ENCODE measurements around the gene AP1B1.
"Not testable (repeated sequence)": the region's sequence is repeated elsewhere in the genome, so short reads cannot be mapped to it uniquely, and the experiment has no call there.

Gene AP1B1

DNA sequence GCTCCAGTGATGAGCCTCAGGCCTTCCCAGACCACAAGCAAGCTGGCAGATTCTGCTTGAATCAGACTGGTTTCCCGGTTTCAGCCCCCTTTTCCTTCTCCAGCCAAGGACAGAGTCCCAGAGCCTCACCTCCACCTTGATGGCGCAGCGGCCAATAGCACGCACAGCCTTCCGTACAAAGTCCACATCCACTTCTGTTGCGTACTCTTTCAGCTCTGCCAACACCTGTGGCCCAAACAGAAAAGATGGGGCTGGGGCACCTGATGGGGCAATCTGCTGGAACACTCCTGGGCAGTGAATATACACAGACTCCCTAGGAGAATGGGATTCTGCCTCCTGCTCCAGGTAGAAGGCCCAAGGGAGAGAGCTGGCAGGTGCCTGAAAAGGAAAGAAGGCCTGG, 37.3 kb downstream of the AP1B1 start:
- no peak for DNase-seq

GRCh38 chr22:29348956-29349355, 39.4 kb downstream of the AP1B1 start:
- no peak for DNase-seq

DNA sequence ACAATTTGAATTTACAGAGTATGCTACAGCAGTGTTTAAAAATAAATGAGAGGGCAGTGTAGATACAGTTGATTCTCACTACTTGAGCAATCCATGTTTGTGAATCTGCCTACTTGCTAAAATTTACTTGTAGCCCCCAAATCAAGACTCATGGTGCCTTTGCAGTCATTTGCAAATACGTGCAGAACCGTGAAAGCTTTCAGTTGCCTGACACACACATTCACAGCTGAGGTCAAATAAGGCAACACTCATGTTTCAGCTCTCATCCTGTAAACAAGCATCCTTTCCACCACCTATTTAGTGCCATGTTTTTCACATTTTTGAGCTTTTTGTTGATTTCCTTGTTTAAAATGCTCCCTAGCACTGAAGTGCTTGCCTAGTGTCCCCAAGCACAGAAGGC, 40.3 kb downstream of the AP1B1 start:
- no peak for DNase-seq

- DNase-seq, result peak in 38 of 51 donors; percentile 9 to 81 (median 56)
These were observed 41.7 kb downstream of the AP1B1 start for GRCh38 chr22:29346659-29347058.

DNA sequence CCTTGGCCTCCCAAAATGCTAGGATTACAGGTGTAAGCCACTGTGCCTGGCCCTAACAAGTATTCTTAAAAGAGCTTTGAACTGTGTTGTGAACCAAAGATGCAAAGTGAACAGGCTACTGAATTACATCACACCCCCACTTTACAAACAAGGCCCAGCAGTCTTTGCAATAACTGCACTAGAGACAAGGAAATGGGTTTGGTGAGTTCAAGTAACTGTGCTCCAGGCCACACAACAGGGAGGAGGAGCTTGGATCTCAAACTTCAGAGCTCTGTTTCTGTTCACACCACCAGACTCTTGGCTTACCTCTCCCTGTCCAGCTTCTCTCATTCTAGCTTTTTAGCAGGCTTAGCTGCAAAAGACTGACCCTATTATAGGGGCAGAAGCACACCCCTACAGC, 42.4 kb downstream of the AP1B1 start:
- DNase-seq, result peak in 5 of 51 donors; percentile 19 to 45 (median 37)

DNA sequence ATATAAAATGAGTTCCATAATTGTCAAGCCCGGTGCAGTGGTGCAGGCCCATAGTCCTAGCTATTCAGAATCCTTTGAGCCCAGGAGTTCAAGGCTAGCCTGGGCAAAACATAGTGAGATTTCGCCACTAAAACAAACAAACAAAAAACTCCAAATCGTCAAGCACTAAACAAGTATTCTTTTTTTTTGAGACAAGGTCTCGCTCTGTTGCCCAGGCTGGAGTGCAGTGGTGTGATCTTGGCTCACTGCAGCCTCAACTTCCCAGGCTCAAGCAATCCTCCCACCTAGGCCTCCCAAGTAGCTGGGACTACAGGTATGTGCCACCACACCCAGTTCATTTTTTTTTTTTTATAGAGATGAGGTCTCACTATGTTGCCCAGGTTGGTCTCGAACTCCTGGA, 43.5 kb downstream of the AP1B1 start:
- not testable (repeated sequence) for DNase-seq

GRCh38 chr22:29344137-29344536, 44.2 kb downstream of the AP1B1 start:
- peak in 31 of 51 donors; percentile 13 to 77 (median 46) for DNase-seq

- DNase-seq, result peak in 30 of 51 donors; percentile 11 to 56 (median 36)
These were observed 45.0 kb downstream of the AP1B1 start for GRCh38 chr22:29343313-29343805.

DNA sequence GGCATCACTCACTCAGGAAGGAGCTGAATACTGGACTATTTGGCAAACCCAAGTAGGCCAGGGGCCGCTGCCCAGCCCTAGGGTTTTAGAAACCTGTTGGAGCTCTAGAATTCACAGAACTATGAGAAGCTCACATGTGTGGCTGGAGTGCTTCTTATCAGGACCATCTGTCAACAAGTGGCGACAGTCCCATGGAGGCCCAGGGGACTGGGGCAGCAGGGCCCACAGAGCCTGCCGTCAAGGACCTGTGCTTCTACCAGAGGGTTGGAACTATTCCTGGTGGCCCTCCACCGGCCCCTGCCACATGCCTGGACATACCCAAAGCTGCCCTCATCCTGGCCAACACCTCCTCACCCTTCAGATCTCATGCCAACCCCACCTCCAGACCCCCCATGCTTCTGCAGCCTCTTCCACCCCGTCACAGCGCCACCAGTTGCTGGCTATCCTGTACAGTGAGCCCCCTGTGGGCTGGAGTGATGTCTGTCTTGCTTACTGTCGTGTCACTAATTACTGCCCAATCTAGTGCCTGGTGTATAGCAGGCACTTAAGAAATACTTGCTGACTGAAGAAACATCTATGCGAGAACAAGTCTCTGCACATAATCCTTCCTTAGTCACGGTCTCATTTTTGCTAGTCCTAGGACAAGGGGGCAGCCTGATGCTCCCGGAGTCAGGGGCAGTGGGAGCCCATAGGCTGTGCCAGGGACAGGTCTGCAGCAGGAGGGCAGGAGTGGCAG, 45.6 kb downstream of the AP1B1 start:
- peak in 1 of 51 donors; percentile 14 for DNase-seq

- DNase-seq, result no peak
These were observed 46.2 kb downstream of the AP1B1 start for GRCh38 chr22:29342177-29342576.

GRCh38 chr22:29341849-29342127, 46.6 kb downstream of the AP1B1 start:
- DNase-seq, result no peak

DNA sequence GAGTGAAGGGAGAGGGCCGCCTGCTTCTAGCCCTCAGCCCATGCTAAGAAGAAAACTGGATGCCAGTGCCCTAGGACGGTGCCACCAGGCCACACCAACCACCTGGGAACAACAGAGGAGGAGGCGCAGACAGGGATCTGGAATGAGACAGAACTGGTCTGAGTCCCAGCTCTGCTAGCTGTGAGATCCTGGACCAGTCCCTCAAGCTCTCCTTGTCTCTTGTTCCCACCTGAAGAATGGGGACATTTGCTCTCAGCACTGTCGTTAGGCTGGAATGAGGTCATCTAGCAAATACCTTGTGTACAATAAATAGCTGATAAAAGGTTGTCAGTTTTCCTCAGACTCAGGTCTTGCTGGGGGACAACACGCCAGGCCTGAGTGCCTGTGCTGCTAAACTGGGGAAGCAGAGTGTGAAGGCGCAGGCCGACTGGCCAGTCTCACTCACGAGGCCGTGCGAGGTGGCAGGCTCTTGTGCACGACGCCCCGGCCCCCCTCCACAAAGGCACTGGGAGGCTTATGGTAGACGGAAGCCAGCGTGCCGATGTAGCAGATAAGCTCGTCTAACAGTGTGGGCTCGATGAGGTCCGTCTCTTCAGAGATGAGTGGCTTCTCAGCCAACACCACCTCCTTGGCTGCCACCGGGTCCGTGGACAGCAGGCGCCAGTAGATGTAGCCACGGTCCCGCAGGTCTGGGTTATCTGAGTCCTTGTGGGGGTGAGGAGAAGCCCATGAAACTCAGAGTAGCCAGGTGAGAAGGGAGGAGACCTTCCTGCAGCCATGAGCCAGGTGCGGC, 47.1 kb downstream of the AP1B1 start:
- DNase-seq, result no peak

DNA sequence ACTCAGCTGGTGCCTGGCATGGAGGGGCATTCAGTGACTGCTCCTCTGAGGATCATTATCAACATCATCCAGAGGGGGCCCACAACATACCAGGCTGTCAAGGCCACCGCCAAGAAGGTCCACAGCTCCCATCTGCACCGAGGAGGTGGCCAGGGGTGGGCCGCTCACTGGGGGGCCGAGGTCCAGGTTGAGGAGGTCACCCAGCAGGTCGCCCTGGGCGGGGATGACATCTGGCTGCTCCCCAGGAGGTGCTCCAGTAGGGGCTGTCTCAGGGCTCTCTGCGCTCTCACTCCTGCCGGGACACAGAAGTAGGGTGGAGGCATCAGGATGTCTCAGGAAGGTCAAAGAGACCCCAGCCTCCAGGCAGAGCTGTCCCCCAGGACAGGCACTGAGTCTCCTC, 47.8 kb downstream of the AP1B1 start:
- DNase-seq, result no peak

DNA sequence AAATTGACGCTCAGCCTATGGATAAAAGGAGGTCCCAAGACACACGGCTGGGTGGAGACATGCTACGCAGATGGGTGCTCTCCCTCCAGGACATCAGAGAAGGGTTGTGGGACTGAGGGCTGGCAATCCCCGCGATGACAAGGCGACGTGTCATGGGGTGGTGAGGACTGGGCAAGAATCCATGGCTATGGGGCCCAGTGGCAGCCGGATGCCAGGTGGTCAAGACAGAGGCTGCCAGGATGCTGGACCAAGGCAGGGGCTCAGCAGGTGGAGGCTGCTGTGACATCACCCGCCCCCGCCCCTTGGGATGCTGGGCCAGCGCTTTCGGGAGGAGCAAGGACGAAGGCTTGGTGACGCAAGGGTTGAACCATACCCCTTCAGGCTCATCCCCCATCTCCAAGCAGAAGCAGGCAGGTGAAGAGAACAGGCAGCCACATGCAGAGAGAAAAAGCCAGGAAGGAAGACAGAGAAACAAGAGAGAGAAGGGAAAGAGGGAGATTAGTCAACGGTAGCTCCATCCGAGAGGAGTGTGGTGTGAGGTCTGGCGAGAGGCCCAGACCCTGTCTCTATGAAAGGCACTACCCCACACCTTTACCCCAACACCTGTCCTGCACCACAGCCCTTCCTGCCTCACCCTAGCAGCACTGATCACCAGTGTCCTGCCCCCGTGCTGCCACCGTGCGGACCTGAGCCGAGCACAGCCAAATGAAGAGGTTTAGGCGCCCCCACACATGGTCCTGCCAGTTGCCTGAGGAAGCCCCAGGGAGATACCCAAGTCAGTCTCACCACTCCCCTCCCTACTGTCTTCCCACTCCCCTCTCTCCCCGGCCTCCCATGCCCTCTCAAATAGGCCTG, 48.8 kb downstream of the AP1B1 start:
- DNase-seq, result no peak

DNA sequence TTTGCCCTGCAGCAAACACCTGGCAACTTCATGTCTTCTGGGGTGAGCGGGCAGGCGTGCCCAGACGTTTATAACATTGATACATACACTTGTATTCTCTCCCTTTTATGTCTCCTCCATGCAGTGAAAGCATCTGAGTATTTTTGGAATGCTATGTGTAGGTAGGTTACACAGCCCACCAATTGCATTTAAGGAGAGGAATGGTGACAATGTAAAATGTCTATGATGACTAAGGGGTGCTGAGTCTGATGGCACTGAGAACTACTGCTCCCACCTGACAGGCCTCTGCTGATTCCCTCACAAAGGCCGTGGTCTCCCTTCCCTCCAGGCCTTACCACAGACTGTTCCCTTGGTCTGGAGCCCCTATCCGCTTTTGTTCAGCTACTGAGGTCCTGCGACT, 50.0 kb downstream of the AP1B1 start:
- peak in 1 of 51 donors; percentile 27 for DNase-seq

DNA sequence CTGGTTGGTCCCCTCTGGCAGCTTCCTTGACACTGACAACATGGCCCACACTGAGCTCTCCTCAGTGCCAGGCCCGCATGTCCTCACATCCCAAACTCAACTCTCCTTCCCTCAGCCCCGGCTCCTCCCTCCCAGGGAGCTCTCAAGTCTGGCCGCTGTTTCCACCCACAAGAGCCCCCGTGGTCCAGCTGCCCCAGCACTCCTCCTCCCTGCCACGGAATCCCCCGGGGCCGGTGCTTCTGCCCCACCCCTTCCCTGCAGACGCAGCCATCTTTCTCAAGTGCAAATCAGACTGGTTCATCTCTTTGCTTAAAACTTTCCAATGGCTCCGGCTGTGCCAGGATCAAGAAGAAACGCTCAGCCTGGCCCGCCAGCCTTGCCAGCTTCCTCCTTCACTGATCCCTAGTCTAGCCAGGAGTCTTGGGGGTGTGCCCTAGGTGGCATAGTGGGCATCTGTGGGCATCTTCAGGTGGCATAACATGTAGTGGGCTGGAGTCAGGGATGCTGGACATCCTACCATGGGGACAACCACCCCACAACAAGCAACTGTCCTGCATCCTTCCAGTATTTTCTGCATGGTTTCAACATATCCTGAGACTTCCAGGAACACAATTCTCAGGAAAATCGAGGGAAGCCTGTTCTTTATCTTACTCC, 50.6 kb downstream of the AP1B1 start:
- no peak for DNase-seq

DNA sequence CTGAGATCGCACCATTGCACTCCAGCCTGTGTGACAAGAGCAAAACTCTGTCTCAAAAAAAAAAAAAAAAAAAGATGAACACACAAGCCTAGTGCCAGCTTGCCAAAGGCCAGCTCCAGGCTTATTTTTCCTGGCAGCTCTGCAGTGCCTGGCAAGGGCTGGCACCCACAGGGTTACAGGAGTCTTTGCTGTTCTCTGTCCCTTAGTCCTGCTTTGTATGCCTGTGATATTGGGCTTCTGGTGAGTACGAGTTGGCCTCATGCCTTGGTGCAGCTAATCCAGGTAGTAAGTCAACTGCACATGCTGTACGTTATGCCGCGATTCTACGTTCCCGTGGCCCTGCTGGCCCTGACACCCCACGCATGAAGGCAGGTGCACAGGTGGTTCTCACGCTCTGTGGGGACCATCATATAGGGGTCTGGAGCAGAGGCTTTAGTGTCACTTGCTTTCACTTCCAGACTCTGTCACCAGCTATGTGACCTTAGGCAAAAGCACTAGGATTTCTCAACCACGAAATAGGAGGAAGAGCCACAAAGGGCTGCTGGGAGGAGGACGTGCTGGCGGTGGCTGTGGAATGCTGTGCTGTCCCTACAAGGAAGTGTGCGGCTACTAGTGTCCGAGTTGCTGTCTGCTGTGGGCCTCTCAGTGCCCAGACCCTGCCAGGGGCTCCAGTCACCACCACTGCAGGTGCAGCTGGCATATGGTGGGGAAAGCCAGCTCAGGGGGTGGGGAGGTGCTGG, 51.4 kb downstream of the AP1B1 start:
- DNase-seq, result peak in 3 of 51 donors; percentile 23 to 45 (median 23)

GRCh38 chr22:29335656-29336055, 52.7 kb downstream of the AP1B1 start:
- no peak for DNase-seq

DNA sequence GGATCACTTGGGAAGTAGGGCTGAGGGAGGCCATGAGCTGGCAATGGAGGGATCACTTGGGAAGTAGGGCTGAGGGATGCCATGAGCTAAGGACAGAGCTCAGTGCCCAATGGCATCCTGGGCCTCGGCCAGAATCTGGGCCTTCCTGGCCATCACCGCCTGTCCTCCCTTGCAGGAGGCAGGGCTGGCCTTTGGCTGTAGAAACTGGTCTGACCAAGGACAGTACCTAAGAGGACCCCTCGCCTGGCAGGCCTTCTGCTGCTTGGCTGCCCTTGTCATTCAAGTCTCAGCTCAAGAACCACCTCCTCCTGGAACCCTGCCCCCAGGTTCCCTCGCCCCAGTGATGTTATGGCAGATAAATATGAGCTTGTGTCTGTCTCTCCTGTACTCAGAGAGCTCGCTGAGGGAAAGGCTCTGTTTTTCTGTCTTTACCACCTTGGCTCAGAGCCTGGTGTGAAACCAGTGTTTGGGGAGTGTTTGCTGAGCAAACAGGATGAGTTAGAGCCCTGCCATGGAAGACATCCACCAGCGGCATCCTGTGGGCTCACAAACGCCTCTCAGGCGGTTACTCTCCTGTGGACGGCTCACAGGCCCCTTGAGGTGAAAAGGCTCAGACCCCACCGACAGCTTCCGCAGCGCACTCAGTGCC, 53.5 kb downstream of the AP1B1 start:
- DNase-seq, result peak in 1 of 51 donors; percentile 45

DNA sequence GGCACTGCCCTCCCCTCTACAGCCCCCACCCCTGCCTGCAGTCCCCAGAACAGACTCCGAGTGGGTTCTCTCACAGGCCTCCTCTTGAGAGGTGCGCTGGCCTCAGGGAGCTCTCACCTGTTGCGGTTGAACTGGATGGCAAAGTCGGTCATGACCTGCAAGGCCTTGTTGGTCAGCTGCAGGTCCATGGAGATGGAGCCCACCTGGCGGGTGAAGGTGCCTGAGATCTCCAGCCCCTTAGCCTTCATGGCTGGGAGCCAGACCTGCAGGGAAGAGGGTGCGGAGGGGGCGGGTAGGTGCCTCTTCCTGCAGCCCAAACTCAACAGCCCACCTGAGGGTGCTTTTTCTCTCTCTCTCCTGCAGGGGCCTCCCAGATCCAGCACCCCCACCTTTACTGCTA, 54.2 kb downstream of the AP1B1 start:
- no peak for DNase-seq
